NCI-H187 treated with DMSO at 0.1 percent for 48 hours (cell line): Measurements from ENCODE around the gene EEF2K.

ENCODE experiments used
- DNase-seq: peaks from one replicate; lab custom pipeline; 2025; lab: John Stamatoyannopoulos, UW

The EEF2K gene

DNA sequence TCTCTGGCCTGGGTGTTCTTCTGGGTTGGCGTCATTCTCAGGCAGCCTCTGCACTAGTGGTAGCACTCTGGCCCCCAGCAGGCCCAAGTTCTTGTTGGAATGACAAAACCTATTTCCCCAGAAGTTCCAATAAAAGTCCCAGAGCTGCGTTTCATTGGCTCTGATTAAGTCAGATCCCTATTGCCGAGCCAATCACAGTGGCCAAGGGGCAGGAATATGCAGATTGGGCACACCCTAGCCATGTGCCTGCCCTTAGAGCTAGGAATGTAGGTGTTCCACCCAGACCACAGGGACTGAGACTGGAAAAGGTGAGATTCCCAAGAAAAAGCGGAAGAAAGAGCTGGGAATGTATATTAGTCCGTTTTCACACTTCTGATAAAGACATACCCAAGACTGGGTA, 46.2 kb downstream of the EEF2K start:
- no peak for DNase-seq

DNA sequence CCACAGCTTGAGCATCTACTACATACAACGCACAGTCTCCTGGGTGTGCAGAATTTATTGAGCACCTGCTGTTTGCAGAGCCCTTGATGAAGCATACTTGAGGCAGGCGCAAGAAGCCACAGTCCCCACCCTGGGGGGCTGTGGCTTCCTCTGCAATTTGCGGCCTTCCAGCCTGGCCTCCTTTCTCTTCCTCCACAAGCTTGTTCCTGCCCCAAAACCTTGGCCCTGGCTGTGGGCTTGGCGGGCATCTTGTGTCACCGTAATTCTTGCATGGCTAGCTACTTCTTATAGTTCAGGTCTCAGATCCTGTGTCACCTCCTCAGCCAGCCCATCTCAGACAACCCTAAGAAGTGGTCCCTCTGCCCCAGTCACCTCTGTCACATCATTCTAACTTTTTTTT, 47.2 kb downstream of the EEF2K start:
- no peak for DNase-seq

DNA sequence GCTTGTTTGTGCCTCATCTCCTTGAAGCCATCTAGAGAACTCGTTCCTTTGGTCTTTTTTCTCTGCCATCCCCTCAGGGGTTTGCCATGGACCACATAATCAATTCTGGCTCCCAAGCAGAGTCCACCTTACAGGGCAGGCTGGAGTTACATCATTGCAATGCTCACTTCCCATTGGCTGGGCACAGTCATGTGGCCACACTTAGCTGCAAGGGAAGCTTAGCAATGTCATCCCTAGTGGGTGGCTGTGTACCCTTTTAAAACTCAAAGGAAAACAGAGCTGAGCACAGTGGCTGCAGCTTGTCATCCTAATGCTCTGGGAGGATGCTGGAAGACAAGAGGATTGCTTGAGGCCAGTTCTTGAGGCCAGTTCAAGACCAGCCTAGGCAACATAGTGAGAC, 49.3 kb downstream of the EEF2K start:
- no peak for DNase-seq

- no peak for DNase-seq
These were observed 51.4 kb downstream of the EEF2K start for GRCh38 chr16:22257440-22257839.

DNA sequence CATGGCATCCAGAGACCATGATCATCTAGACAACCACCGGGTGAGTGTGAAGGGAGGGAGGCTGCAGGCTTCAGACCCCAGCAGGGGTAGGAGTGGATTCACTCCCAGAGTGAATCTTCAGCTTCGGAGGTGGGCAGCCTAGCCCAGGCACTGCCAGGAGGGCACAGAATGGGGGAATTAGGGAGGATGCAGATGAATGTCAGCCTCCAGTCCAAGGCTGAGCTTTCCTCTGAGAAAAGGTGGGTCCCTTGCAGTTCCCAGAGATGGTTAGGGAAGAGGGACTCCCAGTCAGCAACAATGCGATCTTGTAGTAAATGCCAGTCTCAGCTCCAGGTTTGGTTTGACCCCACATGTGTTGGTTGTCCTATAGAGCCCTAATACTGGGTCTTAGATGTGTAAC, 54.4 kb downstream of the EEF2K start:
- DNase-seq, result no peak

DNA sequence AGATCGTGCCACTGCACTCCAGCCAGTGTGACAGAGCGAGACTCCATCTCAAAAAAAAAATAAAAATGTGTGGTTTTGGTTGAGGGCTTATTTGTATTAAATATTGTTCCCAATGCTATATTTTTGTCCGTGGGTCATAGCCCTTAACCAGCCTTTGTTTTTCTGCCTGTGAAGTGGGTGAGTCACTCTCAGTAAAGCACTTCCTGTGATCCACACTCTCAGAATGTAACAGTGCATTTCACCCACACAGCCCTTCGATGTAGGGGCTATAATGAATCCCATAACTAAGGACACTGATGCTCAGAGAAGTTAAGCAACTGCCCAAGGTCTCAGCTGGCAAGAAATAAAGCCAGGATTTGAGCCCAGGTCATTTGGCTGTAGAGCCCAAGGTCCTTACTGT, 56.4 kb downstream of the EEF2K start:
- no peak for DNase-seq

DNA sequence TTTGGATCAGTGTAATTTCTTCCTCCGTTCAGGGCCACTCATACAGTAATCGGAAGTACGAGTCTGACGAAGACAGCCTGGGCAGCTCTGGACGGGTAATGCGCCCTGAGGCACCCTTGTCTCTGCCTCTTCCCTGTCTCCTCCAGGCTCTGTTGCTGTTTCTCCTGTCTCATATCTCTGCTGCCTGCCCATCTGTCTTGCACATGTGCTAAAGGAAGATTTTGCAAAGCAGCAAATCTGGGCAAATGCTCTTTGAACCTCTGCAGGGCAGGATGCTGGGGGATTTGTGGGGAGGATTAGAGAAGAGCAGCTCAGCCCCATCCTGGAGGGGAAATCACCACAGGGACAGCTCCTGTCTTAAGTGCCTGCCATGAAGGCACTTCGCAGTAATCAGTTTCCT, 58.7 kb downstream of the EEF2K start:
- DNase-seq, result no peak

- no peak for DNase-seq
These were observed 59.3 kb downstream of the EEF2K start for GRCh38 chr16:22265351-22265750.

DNA sequence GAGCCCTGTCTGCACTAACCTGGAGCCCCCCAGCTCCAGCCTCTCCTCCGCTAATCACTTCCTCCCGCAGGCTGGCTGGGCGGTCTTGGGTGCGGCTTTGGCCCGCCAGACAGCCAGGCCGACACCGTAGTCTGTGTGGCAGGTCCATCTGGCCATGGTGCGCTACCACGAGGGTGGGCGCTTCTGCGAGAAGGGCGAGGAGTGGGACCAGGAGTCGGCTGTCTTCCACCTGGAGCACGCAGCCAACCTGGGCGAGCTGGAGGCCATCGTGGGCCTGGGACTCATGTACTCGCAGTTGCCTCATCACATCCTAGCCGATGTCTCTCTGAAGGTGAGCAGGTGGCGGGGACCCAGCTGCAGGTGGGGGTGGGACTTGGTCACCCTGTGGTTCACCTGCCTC, 60.5 kb downstream of the EEF2K start:
- DNase-seq, result no peak

- DNase-seq, result no peak
These were observed 61.7 kb downstream of the EEF2K start for GRCh38 chr16:22267764-22268163.

DNA sequence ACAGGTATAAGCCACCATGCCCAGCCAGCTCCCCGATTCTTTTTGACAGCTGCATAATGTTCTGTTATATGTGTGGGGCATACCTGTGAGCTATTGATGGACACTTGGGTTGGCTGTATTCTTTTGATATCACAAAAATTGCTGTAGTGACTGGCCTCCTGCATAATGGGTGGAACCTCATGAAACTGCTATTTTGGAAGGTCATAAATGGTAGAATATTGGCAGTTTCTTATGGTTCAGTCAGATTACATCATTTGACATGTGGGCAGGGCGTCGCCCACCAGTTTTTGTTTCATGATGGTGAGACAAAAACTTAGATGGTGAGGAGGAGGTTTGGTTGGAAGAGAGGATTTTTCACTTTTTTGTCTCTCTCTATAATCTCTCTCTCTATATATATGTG, 64.4 kb downstream of the EEF2K start:
- no peak for DNase-seq

- no peak for DNase-seq
These were observed 67.0 kb downstream of the EEF2K start for GRCh38 chr16:22272870-22273650.

- no peak for DNase-seq
These were observed 68.8 kb downstream of the EEF2K start for GRCh38 chr16:22274916-22275315.

GRCh38 chr16:22278441-22279230, 72.6 kb downstream of the EEF2K start:
- DNase-seq, result no peak

DNA sequence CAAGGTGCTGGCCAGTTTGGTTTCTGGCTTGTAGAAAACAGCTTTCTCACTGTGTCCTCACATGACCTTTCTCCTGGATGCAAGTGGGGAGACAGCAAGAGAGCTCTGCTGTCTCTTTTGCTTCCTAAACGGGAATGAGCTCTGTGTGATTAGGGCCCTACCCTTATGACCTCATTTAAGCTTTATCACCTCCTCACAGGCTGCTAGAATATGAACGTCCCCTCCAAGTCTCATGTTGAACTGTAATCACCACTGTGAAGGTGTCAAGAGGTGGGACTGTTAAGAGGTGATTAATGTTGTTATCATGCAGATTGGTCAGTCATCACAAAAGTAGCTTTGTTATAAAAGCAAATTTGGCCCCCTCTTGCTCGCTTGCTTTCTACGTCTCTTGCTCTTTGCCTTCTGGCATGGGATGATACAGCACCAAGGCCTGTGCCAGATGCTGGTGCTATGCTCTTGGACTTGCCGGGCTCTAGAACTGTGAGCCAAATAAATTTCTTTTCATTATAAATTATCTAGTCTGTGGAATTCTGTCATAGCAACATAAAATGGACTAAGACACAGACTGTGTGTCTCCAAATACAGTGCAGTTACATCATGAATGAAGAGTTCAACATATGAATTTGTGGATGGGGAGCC, 76.3 kb downstream of the EEF2K start:
- DNase-seq, result no peak

- no peak for DNase-seq
These were observed 78.6 kb downstream of the EEF2K start for GRCh38 chr16:22284637-22285036.

DNA sequence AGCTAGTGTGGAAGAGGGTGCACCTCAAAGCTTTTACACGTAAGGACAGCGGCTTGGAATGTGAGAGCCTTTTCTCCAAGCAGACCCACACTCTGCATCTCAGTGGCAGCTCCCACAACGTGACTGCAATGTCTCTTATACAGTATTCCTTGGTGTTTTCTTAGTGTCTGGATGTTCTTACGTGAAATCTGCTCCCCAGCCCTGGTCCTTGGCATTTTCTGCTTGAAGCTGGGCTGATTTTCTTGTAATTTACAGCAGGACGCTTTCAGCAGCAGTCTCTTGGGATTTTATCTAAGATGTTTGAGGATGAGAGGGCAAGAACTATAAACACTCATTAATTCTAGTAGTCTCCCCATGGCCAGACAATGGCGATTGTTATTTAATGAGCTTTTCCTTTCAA, 79.0 kb downstream of the EEF2K start:
- no peak for DNase-seq

- no peak for DNase-seq
These were observed 84.9 kb downstream of the EEF2K start for GRCh38 chr16:22291020-22291419.

GRCh38 chr16:22291860-22292318, 85.8 kb downstream of the EEF2K start:
- DNase-seq, result no peak

GRCh38 chr16:22292320-22292719, 86.2 kb downstream of the EEF2K start:
- DNase-seq, result no peak

DNA sequence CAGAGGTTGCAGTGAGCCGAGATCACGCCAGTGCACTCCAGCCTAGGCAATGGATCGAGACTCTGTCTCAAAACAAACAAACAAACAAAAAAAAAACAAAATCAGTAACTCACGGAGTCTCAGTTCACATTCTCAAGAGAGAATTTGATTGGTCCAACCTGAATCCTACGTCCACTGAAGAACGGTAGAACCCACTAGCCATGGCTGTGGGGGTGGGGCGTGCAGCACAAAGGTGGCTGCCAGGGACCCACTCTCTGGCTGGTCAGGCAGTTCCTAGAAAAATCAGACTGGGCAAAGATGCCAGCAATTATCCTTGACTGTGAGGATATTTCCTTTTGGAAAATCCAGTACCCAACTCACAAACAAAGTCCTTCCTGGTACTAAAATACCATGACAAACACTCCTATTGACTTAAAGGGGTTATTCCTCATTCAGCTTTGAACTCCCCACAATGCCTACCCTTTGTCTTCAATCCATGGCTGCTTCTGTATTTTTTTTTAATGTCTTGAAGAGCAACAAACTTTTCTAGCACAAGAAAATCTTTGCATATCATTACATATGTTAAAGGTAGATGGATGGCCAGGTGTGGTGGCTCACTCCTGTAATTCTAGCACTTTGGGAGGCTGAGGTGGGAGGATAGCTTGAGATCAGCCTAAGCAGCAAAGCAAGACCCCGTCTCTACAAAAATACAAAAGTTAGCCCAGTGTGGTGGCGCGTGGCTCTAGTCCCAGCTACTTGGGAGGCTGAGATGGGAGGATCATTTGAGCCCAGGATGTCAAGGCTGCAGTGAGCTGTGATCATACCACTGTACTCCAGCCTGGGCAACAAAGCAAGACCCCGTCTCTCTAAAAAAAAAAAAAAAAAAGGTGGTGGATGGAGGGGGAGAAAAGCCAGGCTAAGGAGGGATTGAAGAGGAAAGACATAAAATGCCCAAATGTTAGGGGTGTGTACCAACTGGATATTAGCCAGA, 87.3 kb downstream of the EEF2K start:
- DNase-seq, result no peak
